ENCODE data around the gene OGG1.

DNA sequence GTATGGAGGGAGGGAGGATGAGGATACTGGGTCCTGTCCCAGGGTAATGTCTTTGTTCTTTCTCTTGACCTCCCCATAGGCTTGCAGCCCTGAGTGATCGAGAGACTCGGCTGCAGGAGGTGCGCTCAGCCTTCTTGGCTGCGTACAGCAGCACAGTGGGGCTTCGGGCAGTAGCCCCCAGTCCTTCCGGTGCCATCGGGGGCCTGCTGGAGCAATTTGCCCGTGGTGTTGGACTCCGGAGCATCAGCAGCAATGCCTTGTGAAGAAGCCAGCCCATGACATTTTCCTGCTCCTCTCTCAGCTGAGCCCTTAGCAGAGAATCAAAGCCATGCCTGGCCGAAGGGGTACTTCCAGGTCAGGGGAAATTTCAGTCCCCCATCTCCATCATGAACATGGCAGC lies 48.0 kb upstream of the OGG1 start:
- TF ChIP-seq EZH2 (IDR thresholded peaks at IDR 0.05; ENCODE audit: insufficient read depth, poor library complexity, severe bottlenecking) (no peak), EZH2phosphoT487 (IDR thresholded peaks at IDR 0.05; ENCODE audit: insufficient read depth, low read depth) (no peak)
